Ramos (cell line): ENCODE measurements around the gene GPLD1.

Source experiments
- in situ Hi-C: fragments of 300-500 bp; cut with MboI; formaldehyde crosslinking; loops from one replicate; pipeline ENCODE4 v1.14.3; 2022; ENCODE audit warnings: low sequenced_read_pairs; ENCODE audit not compliant: unreplicated experiment

GPLD1 gene, protein sequence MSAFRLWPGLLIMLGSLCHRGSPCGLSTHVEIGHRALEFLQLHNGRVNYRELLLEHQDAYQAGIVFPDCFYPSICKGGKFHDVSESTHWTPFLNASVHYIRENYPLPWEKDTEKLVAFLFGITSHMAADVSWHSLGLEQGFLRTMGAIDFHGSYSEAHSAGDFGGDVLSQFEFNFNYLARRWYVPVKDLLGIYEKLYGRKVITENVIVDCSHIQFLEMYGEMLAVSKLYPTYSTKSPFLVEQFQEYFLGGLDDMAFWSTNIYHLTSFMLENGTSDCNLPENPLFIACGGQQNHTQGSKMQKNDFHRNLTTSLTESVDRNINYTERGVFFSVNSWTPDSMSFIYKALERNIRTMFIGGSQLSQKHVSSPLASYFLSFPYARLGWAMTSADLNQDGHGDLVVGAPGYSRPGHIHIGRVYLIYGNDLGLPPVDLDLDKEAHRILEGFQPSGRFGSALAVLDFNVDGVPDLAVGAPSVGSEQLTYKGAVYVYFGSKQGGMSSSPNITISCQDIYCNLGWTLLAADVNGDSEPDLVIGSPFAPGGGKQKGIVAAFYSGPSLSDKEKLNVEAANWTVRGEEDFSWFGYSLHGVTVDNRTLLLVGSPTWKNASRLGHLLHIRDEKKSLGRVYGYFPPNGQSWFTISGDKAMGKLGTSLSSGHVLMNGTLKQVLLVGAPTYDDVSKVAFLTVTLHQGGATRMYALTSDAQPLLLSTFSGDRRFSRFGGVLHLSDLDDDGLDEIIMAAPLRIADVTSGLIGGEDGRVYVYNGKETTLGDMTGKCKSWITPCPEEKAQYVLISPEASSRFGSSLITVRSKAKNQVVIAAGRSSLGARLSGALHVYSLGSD

GRCh38 chr6:24489470-24489869 is at the start of gene GPLD1:
Gene GPLD1 (minus strand): TSS chr6:24489578. CDS start chr6:24489511, 67 bp downstream.
- in situ Hi-C loops, result no loop called here

DNA sequence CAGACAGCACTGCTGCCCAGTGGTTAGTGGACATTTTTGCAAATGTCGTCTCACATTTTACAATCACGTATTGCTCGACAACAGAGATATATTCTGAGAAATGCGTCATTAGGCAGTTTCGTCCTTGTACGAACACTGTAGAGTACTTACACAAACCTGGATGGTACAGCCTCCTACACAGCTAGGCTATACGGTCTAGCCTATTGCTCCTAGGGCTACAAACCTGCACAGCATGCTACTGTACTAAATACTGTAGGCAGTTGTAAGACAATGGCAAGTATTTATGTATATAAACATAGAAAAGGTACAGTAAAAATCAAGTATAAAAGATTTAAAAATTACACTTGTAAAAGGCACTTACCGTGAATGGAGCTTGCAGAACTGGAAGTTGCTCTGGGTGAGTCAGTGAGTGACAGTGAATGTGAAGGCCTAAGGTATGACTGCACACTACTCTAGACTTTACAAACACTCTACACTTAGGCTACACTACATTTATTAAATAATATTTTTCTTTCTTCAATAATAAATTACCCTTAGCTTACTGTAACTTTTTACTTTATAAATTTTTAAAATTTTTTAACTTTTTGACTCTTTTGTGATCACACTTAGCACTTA is 48.5 kb upstream of the GPLD1 start:
- in situ Hi-C loops, result no loop called here

GRCh38 chr6:24537082-24537699 is 47.8 kb upstream of the GPLD1 start:
- in situ Hi-C loops, result no loop called here

DNA sequence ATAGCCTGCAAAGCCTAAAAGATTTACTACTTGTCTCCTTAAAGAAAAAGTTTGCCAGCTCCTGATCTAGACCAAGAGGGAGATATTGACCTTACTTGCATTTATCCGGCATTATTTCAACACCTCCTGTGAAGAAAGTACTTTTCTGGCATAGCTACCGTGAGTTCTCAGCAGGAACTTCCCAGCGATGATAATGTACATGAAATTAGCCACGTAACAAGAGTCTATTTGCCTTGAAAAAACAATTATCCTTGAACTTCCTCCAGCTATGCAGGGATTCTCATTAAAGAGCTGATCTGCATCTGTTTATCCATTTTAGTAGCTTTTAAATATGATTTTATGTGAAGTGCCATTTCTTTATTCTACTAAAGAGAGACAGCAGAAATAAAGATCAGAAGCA is 47.1 kb upstream of the GPLD1 start:
- in situ Hi-C loops, result no loop called here

GRCh38 chr6:24535210-24535609 is 45.8 kb upstream of the GPLD1 start:
- in situ Hi-C loops, result no loop called here

- in situ Hi-C loops, result no loop called here
Measured at GRCh38 chr6:24534329-24534728, 45.0 kb upstream of the GPLD1 start.

GRCh38 chr6:24529985-24530384 is 40.6 kb upstream of the GPLD1 start:
- in situ Hi-C loops, result no loop called here

DNA sequence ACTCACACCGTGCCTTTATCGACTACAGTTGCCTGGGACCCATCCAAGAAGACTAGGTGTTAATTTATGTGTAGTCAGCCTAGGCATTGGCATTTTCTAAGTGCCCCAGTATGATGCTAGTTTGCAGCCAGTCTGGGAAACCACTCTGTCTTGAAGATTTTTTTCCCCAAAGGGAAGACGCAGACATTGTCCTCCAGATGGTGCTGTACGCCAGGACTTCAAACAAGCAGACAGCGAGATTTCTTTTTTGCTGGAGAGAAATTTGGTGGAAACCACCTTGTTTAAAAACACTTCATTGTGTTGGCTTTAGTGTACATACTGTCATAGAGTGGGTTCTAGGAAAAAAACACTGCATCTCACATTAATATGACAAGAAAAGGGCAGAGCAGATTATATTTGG is 35.4 kb upstream of the GPLD1 start:
- in situ Hi-C loops, result loop anchor here (25.0 kb wide), 1 partner anchor 862 kb away; no protein-coding TSS in a partner anchor

DNA sequence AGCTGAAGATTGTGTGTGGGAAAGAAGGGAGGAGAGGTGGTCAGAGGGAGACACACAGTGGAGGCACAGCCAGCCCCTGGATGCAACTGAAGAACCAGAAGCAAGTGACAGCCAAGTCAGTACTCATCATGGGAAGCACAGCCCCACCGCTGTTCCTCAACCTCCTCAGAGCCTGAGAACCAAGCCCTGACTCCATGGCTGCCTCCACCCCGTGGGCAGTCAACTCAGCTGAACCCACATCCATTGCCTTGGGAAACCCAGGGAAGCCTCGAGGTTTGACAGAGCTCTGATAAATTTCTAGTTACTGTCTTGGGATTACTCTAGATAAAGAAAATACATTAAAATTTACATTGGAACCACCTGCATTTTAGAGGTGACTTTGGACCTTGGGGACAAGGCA is 35.0 kb upstream of the GPLD1 start:
- in situ Hi-C loops, result loop anchor here (25.0 kb wide), 1 partner anchor 863 kb away; no protein-coding TSS in a partner anchor

- in situ Hi-C loops, result loop anchor here (25.0 kb wide), 1 partner anchor 865 kb away; no protein-coding TSS in a partner anchor
Measured at GRCh38 chr6:24522228-24523176, 33.1 kb upstream of the GPLD1 start.

DNA sequence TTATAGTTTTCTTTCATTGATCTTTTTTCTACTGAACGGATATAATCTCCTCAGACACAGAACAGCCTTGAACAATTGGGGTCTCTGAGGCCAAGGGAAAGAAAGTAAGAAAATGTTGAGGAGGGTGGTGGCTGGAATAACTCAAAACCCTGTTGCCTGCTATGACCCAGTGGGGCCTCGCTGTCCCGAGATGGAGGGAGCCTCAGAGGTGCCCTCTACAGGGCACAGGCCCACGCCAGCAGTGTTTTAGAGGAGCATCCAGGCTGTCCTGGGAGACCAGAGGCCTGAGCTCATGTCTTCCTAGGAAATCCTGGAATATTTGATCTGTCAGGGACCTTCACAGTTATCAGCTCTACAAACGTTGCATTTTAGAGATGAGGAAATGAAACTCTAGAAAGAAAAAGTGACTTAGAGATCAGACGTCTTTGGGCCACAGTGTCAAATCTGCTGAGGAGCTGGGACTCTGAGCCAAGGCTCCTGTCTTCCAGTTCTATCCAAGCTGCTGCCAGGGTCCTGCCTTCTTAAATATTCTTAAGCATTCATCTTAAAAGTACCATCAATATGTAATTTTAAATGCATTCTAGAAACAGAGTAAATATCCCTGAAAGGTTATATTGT is 31.7 kb upstream of the GPLD1 start:
- in situ Hi-C loops, result loop anchor here (25.0 kb wide), 1 partner anchor 866 kb away; no protein-coding TSS in a partner anchor

DNA sequence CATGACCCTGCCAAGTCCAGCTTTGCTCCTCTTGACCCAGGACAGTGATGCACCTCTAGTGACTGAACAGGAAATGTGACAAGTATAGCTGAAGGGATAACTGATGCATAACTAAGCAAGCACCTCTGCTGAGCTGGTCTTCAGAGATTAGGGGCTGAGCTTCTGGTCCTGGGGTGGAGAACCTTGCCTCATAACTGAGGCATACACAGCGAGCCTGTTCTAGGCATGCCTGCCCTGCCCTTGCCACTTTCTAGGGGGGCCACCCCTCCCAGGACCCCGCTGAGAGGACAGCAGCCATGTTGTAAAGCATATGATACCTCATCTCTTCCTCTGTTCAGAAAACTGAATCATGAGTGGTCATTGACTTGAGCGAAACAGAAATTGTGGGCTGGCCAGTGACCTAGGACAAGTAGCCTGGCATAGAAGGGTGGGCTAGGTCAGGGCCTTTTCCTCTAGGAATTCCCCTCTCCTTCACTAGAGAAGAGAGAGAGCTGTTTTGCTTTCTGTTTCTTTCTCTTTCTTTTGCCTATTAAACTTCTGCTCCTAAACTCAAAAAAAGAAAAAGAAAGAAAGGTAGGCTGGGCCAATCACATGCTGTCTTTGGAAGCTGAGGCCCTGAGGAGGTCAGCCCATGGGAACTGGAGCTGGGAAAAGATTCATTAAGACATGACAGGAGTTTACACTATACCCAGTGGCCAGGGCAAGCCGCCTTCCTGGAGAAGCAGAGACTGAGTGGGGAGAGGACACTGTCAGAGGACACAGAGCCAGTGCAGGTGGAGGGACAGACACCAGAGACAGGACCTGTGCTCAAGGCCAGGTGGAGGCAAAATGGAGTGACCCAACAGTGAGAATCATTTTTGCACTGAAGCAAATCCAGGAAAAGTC is 28.5 kb upstream of the GPLD1 start:
- in situ Hi-C loops, result loop anchor here (25.0 kb wide), 1 partner anchor 869 kb away; no protein-coding TSS in a partner anchor

DNA sequence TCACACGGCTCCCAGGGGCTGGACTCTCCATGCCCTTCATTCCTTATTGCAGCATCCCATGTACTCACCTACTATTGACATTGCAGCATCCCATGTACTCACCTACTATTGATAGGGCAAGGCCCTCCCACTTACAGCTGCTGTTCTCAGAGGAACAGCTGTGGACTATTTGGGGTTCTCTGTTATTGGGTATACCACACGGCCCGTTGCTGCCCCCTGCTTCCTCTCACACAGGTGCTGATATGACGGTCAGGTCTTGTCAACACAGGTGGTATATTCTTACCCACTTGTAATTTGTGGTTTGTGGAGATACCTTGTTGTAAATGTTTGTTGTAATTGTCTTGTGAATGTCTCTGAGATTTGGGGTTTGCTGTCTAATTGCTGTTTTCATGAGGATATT is 24.2 kb upstream of the GPLD1 start:
- in situ Hi-C loops, result loop anchor here (25.0 kb wide), 1 partner anchor 874 kb away; no protein-coding TSS in a partner anchor

GRCh38 chr6:24511976-24512375 is 22.6 kb upstream of the GPLD1 start:
- in situ Hi-C loops, result loop anchor here (25.0 kb wide), 1 partner anchor 875 kb away; no protein-coding TSS in a partner anchor

DNA sequence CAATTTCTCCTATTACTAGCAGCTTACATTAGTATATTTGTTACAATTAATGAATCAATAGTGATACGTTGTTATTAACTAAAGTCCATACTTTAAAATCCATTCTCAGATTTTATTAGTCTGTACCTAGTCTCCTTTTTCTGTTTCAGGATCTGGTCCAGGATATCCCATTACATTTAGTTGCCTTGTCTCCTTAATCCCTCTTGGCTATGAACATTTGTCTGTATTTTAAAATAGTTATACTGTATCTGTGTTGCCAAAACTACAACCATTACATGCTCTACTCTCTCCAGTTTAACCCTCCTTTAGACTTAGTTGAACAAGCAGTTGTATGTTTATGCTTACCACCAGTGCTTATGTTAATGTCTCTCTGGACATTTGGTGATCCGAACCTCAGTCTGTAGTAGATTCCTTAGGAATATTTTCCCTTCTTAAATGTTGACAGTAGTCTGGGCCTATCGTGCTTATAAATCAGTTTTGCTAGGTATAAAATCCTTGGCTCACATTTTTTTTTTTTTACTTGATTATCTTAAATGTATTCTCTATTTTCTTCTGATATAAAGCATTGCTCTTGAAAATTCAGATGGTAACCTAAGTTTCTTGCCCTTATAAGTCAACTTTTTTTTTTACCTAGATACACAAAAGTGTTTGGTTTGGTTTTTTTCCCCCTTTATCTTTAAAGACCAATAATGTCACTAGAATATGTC is 17.6 kb upstream of the GPLD1 start:
- in situ Hi-C loops, result loop anchor here (25.0 kb wide), 1 partner anchor 880 kb away; no protein-coding TSS in a partner anchor

GRCh38 chr6:24504649-24505586 is 15.5 kb upstream of the GPLD1 start:
- in situ Hi-C loops, result loop anchor here (25.0 kb wide), 1 partner anchor 882 kb away; no protein-coding TSS in a partner anchor
